Right cardiac atrium (tissue), 5 donors: ENCODE measurements around the gene KCTD20. TPM values are rescaled to one million over a fixed set of nuclear protein-coding genes. Genes with fewer than 3 reads are reported as not detected.

Source experiments
- ATAC-seq, 2 donors: fragments of 200-7000 bp; cut with Tn5 transposase; one replicate each; pipeline versions ENCODE4 v1.8.0 to v1.9.1; 2020; ENCODE audit warnings: moderate library complexity in 2 of 2, mild to moderate bottlenecking in 1 of 2
- DNase-seq, 3 donors: peaks; one replicate each; pipeline ENCODE4 v3.0.0-alpha.2; 2020
- H3K27ac ChIP-seq: one replicate; pipeline ENCODE4 v1.5.1; 2013; ENCODE audit warnings: mild to moderate bottlenecking, low read length, control low read depth, moderate library complexity
- H3K27me3 ChIP-seq: one replicate; pipeline ENCODE4 v1.6.1; 2013; ENCODE audit not compliant: control insufficient read depth, insufficient read depth
- H3K4me1 ChIP-seq: one replicate; pipeline ENCODE4 v1.6.1; 2013; ENCODE audit warnings: low read length; ENCODE audit not compliant: control insufficient read depth, insufficient read depth
- H3K4me3 ChIP-seq: one replicate; pipeline ENCODE4 v1.5.1; 2013; ENCODE audit warnings: low read length, control low read depth
- H3K9me3 ChIP-seq: one replicate; pipeline ENCODE4 v1.6.1; 2013; ENCODE audit warnings: low read length; ENCODE audit not compliant: control insufficient read depth
- WGBS: extraction: QIAGEN DNeasy Blood & Tissue Kit; methylation state at CpG from one replicate; pipeline ENCODE4 v1.1.7; 2013; 5-methylcytosine and 5-hydroxymethylcytosine counted together
- intact Hi-C, 4 donors: fragments of 100-400 bp; cut with DNase I; formaldehyde crosslinking; loops; one replicate each; pipeline versions ENCODE4 v1.11.0 to v1.14.0; 2022 to 2023
- polyA plus RNA-seq: library from polyadenylated mRNA; stranded (reverse); fragments of 200-250 nt; gene quantifications from one replicate; pipeline ENCODE4 v1.2.3, GENCODE V29; 2013
- total RNA-seq, 4 donors: library from RNA; stranded (reverse); fragmentation: NEBNext Ultra II Directional; extraction: Animal tissue kit (Norgen Biotek cat#: 25700); gene quantifications; one replicate each; pipeline ENCODE4 v1.2.1, GENCODE V29; 2021
- donor health status: healthy with polysubstance abuse.
- donor health status: DM: no; HTN: yes; CAD: no.
- donor health status: DM: no; HTN: no; CAD: no.
- donor health status: DM: no; HTN: yes; CAD: no; lungs with severe emphysema.
- donor health status: DM: yes; HTN: yes; CAD: no.

KCTD20 gene
- total and polyA plus RNA-seq, 5 donors = 12.9 to 31.5 (median 25.8) TPM

DNA sequence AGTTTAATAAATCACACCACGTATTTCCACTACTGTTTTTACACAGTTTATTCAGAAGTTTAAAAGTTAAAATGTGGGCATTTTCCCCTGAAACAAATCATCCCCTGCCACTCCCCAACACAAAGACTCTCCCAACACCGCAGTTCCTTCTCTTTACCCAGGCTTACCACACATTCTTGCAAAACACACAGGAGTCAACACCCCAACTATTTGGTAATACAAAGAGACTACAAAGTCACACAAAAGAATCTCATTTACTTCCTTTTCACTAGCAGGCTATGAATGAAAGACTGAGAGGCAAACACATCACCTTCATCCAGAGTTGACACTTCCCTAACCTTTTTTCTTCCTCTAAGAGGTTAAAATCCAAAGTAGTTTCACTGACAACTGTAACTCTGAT is 51.1 kb downstream of the KCTD20 start:
- ATAC-seq = peak in 1 of 2 donors; percentile 40

DNA sequence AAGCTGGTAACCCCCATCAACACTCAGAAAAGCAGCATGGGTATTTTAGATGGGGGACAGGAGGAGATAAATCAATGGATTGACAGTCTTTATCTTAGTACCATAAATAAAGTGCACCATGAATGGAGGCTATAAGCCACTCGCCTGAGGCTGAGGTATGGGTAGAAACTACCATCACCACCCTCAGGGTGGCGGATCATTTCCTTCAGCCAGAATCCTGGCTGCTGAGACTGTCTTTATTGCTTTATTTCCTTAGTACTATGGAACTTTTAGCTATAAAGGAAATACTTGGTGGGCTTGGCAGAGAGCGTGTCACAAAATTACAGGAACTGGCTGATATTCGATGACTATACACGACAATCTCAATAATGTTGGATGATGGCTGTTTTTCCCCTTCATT is 52.3 kb downstream of the KCTD20 start:
- no peak for ATAC-seq
- intact Hi-C loops = no loop called here
- H3K4me1 ChIP-seq = no peaks in the 10 kb centered on the region

More for the DNA sequence above, 51.1 kb downstream of the KCTD20 start:
- intact Hi-C loops = no loop called here
- no peaks in the 10 kb centered on the region for H3K9me3 ChIP-seq
- no peak for DNase-seq
- WGBS = 80% methylated on average over 2 of the region's 2 CpGs
- H3K27ac ChIP-seq = no peak overlapping the region
- no peaks in the 10 kb centered on the region for H3K4me1 ChIP-seq
- H3K27me3 ChIP-seq = no peaks in the 10 kb centered on the region
- H3K4me3 ChIP-seq = no peak overlapping the region

DNA sequence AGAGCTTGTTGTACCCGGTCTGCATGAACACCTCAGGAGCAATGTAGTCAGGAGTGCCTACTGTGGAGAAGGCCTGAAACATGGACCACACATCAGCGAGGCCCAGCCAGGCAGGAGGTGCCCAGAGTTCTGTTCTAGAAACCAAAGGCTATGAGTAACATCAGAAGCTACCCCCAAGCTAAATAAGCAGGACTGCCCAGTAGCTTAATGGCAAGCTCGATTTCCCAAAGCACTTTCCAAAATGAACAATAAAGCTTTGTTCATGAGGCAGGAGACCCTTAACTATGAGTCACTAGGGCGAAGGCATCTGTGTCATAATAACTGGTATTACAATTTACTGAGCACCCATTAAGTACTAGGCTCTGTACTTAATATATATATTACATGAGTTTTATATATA is 57.1 kb downstream of the KCTD20 start:
- H3K27me3 ChIP-seq = no peaks in the 10 kb centered on the region
- ATAC-seq (no peak), DNase-seq (no peak)
- intact Hi-C loops = no loop called here
- no peaks in the 10 kb centered on the region for H3K4me1 ChIP-seq
- 94% methylated on average over 4 of the region's 4 CpGs for WGBS
- H3K27ac ChIP-seq = no peak overlapping the region
- no peaks in the 10 kb centered on the region for H3K9me3 ChIP-seq
- H3K4me3 ChIP-seq = no peak overlapping the region

More for the DNA sequence above, 52.3 kb downstream of the KCTD20 start:
- no peak for DNase-seq
- Histone ChIP-seq H3K27ac (no peak overlapping the region), H3K4me3 (no peak overlapping the region), H3K9me3 (no peaks in the 10 kb centered on the region), H3K27me3 (no peaks in the 10 kb centered on the region)
- WGBS = 91% methylated on average over 5 of the region's 5 CpGs

DNA sequence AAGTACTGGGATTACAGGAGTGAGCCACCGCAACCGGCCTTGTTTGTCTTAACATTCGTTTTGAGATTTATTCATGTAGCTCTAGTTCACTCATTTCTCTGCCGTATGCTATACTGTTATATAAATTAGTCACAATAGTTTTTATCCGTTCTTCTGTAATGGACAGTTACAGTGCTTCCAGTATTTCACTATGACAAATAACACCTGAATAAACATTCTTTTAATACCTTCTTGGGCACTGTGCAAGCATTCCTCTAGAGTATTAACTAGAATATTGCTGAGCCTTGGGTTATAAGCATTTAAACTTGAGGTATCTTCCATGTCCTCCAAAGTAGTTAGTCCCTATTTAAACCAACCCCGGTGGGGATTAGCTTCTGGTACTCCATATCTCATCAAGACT is 58.9 kb downstream of the KCTD20 start:
- intact Hi-C loops = no loop called here
- H3K9me3 ChIP-seq = no peaks in the 10 kb centered on the region
- no peaks in the 10 kb centered on the region for H3K27me3 ChIP-seq
- no peak overlapping the region for H3K27ac ChIP-seq
- no peaks in the 10 kb centered on the region for H3K4me1 ChIP-seq
- 96% methylated on average over 6 of the region's 6 CpGs for WGBS
- ATAC-seq (no peak), DNase-seq (no peak)
- no peak overlapping the region for H3K4me3 ChIP-seq

DNA sequence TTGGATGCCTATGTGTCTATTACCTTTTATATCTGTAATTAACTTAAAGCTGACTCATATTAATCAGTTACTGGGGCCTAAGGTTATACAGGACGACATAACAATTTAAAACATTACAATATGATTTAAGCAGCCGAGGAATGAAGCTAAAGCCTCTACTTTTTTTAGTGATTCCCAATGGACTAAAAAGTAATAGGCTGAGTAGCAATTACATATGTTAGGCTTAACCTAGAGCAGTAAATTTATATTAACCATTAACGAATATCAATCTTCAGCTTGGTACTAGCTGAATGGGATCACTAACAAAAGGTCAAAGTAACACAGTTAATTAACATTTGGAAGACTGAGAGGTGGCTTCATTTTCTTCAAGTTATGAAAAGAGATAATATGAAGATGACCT is 61.4 kb downstream of the KCTD20 start:
- ATAC-seq (no peak), DNase-seq (no peak)
- no peak overlapping the region for H3K4me3 ChIP-seq
- no peak overlapping the region for H3K27ac ChIP-seq
- intact Hi-C loops = no loop called here
- H3K9me3 ChIP-seq = no peaks in the 10 kb centered on the region
- H3K4me1 ChIP-seq = no peaks in the 10 kb centered on the region
- 90% methylated on average over 3 of the region's 3 CpGs for WGBS
- H3K27me3 ChIP-seq = no peaks in the 10 kb centered on the region

- Histone ChIP-seq H3K9me3 (no peaks in the 10 kb centered on the region), H3K4me1 (no peaks in the 10 kb centered on the region), H3K27ac (no peak overlapping the region), H3K4me3 (no peak overlapping the region), H3K27me3 (no peaks in the 10 kb centered on the region)
- no peak for ATAC-seq
- 98% methylated on average over 2 of the region's 2 CpGs for WGBS
- no peak for DNase-seq
- intact Hi-C loops = no loop called here
These were observed 62.2 kb downstream of the KCTD20 start for GRCh38 chr6:36504982-36505381.

GRCh38 chr6:36505744-36506534 is 63.1 kb downstream of the KCTD20 start:
- DNase-seq = no peak
- H3K27ac ChIP-seq = no peak overlapping the region
- ATAC-seq = no peak
- H3K27me3 ChIP-seq = no peaks in the 10 kb centered on the region
- WGBS = 85% methylated on average over 6 of the region's 6 CpGs
- no peaks in the 10 kb centered on the region for H3K9me3 ChIP-seq
- no peaks in the 10 kb centered on the region for H3K4me1 ChIP-seq
- intact Hi-C loops = no loop called here
- no peak overlapping the region for H3K4me3 ChIP-seq

DNA sequence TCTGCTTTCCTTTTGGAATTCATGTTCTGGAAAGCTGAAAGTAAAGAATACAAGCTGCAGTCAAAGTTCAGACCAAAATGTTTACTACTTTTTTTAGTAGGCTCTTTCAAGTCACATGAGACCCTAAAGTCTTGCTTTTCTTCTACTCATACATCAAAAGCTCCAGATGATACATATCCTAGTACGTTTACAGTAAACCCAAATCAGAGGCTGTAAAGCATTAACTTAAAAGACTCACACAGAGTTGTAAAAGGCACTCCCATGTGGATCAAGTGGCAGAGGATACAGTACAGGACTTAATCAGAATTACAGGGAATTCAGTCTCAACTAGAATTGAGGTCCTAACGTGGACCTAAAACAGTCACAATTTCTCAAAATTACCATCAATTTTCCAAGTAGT is 63.8 kb downstream of the KCTD20 start:
- WGBS = 87% methylated on average over 2 of the region's 2 CpGs
- H3K4me1 ChIP-seq = no peaks in the 10 kb centered on the region
- H3K9me3 ChIP-seq = no peaks in the 10 kb centered on the region
- no peaks in the 10 kb centered on the region for H3K27me3 ChIP-seq
- H3K4me3 ChIP-seq = no peak overlapping the region
- no peak overlapping the region for H3K27ac ChIP-seq
- intact Hi-C loops = no loop called here
- DNase-seq (no peak), ATAC-seq (no peak)

- peak in 1 of 3 donors; percentile 22 for DNase-seq
- Histone ChIP-seq H3K27me3 (no peaks in the 10 kb centered on the region), H3K4me3 (no peak overlapping the region), H3K4me1 (no peaks in the 10 kb centered on the region), H3K27ac (no peak overlapping the region), H3K9me3 (no peaks in the 10 kb centered on the region)
- 92% methylated on average over 10 of the region's 10 CpGs for WGBS
- ATAC-seq = peak in 1 of 2 donors; percentile 47
- intact Hi-C loops = no loop called here
These were observed 65.7 kb downstream of the KCTD20 start for GRCh38 chr6:36508532-36508931.

DNA sequence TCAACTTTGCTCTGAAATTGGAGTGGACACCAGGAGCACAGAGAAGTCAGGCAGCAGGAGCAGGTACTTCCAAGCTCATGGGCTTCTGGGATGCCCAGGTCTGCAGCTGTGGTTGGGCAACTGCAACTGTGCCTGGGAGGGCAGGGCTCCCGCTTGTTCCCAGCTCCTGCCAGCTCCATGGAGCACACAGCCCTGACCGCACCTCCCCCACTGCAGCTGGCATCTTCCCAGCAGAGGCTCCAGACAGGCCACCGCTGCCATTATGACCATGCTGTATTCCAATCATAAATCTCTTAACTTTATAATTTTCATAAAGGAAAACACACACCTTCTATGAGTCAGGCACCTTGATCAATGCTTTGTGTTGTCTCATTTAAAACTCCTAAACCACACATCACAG is 67.6 kb downstream of the KCTD20 start:
- H3K27me3 ChIP-seq = no peaks in the 10 kb centered on the region
- H3K4me1 ChIP-seq = no peaks in the 10 kb centered on the region
- WGBS = 91% methylated on average over 3 of the region's 3 CpGs
- H3K9me3 ChIP-seq = no peaks in the 10 kb centered on the region
- H3K27ac ChIP-seq = no peak overlapping the region
- ATAC-seq (peak in 1 of 2 donors; percentile 64), DNase-seq (peak in 1 of 3 donors; percentile 17)
- intact Hi-C loops = no loop called here
- no peak overlapping the region for H3K4me3 ChIP-seq

GRCh38 chr6:36514554-36515456 is 72.0 kb downstream of the KCTD20 start:
- DNase-seq = no peak

More at GRCh38 chr6:36514554-36515456, 72.0 kb downstream of the KCTD20 start:
- intact Hi-C loops = no loop called here
- no peaks in the 10 kb centered on the region for H3K9me3 ChIP-seq
- no peaks in the 10 kb centered on the region for H3K27me3 ChIP-seq
- no peak overlapping the region for H3K4me3 ChIP-seq
- WGBS = 90% methylated on average over 8 of the region's 8 CpGs
- no peaks in the 10 kb centered on the region for H3K4me1 ChIP-seq
- H3K27ac ChIP-seq = no peak overlapping the region
- ATAC-seq = no peak
